SK-N-SH (cell line): ENCODE results near the gene TGM2. TPM values are rescaled to one million over a fixed set of nuclear protein-coding genes. Genes with fewer than 3 reads are reported as not detected.
"Not testable (repeated sequence)": the region's sequence is repeated elsewhere in the genome, so short reads cannot be mapped to it uniquely, and the experiment has no call there.

ENCODE experiments used
- CTCF ChIA-PET: fragments of 300-600, 350-600 bp; formaldehyde crosslinking; extraction: SDS; loops from one replicate; lab custom pipeline; 2021; lab: Yijun Ruan, JAX
- POLR2A ChIA-PET: fragments of 350-600 bp; sonication (Branson Sonifier 250); formaldehyde crosslinking; extraction: SDS; loops from one replicate; lab custom pipeline; 2020; ENCODE audit warnings: antibody characterized with exemption, inconsistent platforms; lab: Yijun Ruan, JAX
- DNase-seq: peaks from one replicate; pipeline ENCODE4 v3.0.0; 2012
- H2AFZ ChIP-seq: fragments of 200-600 bp; sonication (generic); 2 replicates; pipeline ENCODE4 v1.8.1; 2016; ENCODE audit warnings: antibody characterized with exemption, mild to moderate bottlenecking, low read depth
- H3F3A ChIP-seq: fragments of 200-600 bp; sonication (generic); replicated peaks from 2 replicates; pipeline ENCODE3; 2016; ENCODE audit warnings: antibody characterized with exemption, mild to moderate bottlenecking; ENCODE audit not compliant: insufficient read depth
- H3K27ac ChIP-seq, 2 experiments: fragments of 200-500 bp in 1 of 2; fragments of 200-600 bp in 1 of 2; sonication (Bioruptor generic) in 1 of 2; sonication (generic), shearing (Covaris generic) in 1 of 2; 2 replicates each; pipeline versions ENCODE4 v1.5.1 to v1.6.1; 2014 to 2016; ENCODE audit warnings: low read depth in 2 of 2, inconsistent platforms in 1 of 2, low read length in 1 of 2, mild to moderate bottlenecking in 1 of 2, mixed read lengths in 1 of 2
- H3K27me3 ChIP-seq: fragments of 200-600 bp; sonication (generic), shearing (Covaris generic); 2 replicates; pipeline ENCODE4 v1.6.1; 2016; ENCODE audit warnings: mixed run types; ENCODE audit not compliant: insufficient read depth
- H3K36me3 ChIP-seq, 2 experiments: fragments of 200-500 bp in 1 of 2; fragments of 200-600 bp in 1 of 2; sonication (Bioruptor generic) in 1 of 2; sonication (generic) in 1 of 2; replicated peaks in 1 of 2; 2 replicates each; pipeline versions ENCODE3 to v1.5.1; 2014 to 2016; ENCODE audit warnings: low read length in 1 of 2, mild to moderate bottlenecking in 1 of 2; ENCODE audit not compliant: insufficient read depth in 2 of 2, control insufficient read depth in 1 of 2
- H3K4me1 ChIP-seq, 2 experiments: fragments of 200-500 bp in 1 of 2; fragments of 200-600 bp in 1 of 2; sonication (Bioruptor generic) in 1 of 2; sonication (generic), shearing (Covaris generic) in 1 of 2; 2 replicates each; pipeline versions ENCODE4 v1.5.1 to v1.6.1; 2014 to 2016; ENCODE audit warnings: low read depth in 1 of 2, low read length in 1 of 2, mixed run types in 1 of 2; ENCODE audit not compliant: insufficient read depth in 2 of 2, control insufficient read depth in 1 of 2
- H3K4me2 ChIP-seq: fragments of 200-600 bp; sonication (generic), shearing (Covaris generic); 2 replicates; pipeline ENCODE4 v1.6.1; 2017; ENCODE audit warnings: mixed run types
- H3K4me3 ChIP-seq, 2 experiments: fragments of 200-500 bp in 1 of 2; fragments of 200-600 bp in 1 of 2; sonication (Bioruptor generic) in 1 of 2; sonication (generic), shearing (Covaris generic) in 1 of 2; 2 replicates each; pipeline versions ENCODE4 v1.5.1 to v1.8.1; 2014 to 2016; ENCODE audit warnings: low read depth in 2 of 2, inconsistent platforms in 1 of 2, low read length in 1 of 2, mild to moderate bottlenecking in 1 of 2, mixed read lengths in 1 of 2, moderate library complexity in 1 of 2
- H3K79me2 ChIP-seq: fragments of 200-600 bp; sonication (generic); 2 replicates; pipeline ENCODE4 v1.8.1; 2017; ENCODE audit warnings: mild to moderate bottlenecking; ENCODE audit not compliant: insufficient read depth
- H3K9ac ChIP-seq: fragments of 200-600 bp; sonication (generic); 2 replicates; pipeline ENCODE4 v1.6.1; 2017; ENCODE audit warnings: mixed run types
- H3K9me2 ChIP-seq: fragments of 200-600 bp; sonication (generic); 2 replicates; pipeline ENCODE4 v1.6.1; 2017; ENCODE audit warnings: mixed run types
- H3K9me3 ChIP-seq: fragments of 200-600 bp; sonication (generic); 2 replicates; pipeline ENCODE4 v1.6.1; 2017; ENCODE audit warnings: mixed run types, mild to moderate bottlenecking, moderate library complexity
- H4K20me1 ChIP-seq: fragments of 200-600 bp; sonication (generic); 2 replicates; pipeline ENCODE4 v1.6.1; 2017; ENCODE audit warnings: mild to moderate bottlenecking, mixed run types; ENCODE audit not compliant: insufficient read depth
- ELF1 ChIP-seq: IDR thresholded peaks from 2 replicates; pipeline ENCODE4 v1.4.0; 2012
- FOSL2 ChIP-seq: IDR thresholded peaks from 2 replicates; pipeline ENCODE4 v1.4.0; 2012; ENCODE audit warnings: low read depth, mild to moderate bottlenecking, moderate library complexity, borderline replicate concordance
- MXI1 ChIP-seq: IDR thresholded peaks from 2 replicates; pipeline ENCODE4 v1.6.1; 2012; ENCODE audit warnings: mild to moderate bottlenecking, low read depth, low read length, improper control_type of control experiment
- RXRA ChIP-seq: IDR thresholded peaks from 2 replicates; pipeline ENCODE4 v1.4.0; 2012; ENCODE audit warnings: low read depth, mild to moderate bottlenecking, borderline replicate concordance
- SIN3A ChIP-seq: IDR thresholded peaks from 2 replicates; pipeline ENCODE4 v1.6.1; 2012; ENCODE audit warnings: low read depth, mild to moderate bottlenecking, low read length, moderate library complexity, borderline replicate concordance
- TCF12 ChIP-seq: IDR thresholded peaks from 2 replicates; pipeline ENCODE4 v1.4.0; 2012
- WGBS: methylation state at CpG from one replicate; pipeline ENCODE4 v1.1.6; 2017; ENCODE audit warnings: low lambda C conversion rate; 5-methylcytosine and 5-hydroxymethylcytosine counted together
- polyA plus RNA-seq, 3 experiments: library from polyadenylated mRNA; depleted of rRNA; stranded (reverse); fragments of >200 nt; gene quantifications; 2 replicates each; pipeline ENCODE4 v1.2.3, GENCODE V29; 2012
- TF ChIP-seq, protein P1 (sequence below): fragments of 200-600 bp; sonication (generic); IDR thresholded peaks from 2 replicates; pipeline ENCODE4 v1.6.1; 2017; ENCODE audit warnings: antibody characterized with exemption, mild to moderate bottlenecking, moderate library complexity
- TF ChIP-seq, protein P2 (sequence below): IDR thresholded peaks from 2 replicates; pipeline ENCODE4 v1.4.0; 2012; ENCODE audit warnings: low read depth
- TF ChIP-seq, protein P3 (sequence below): fragments of 150-350 bp; IDR thresholded peaks from 2 replicates; pipeline ENCODE4 v1.6.1; 2016; ENCODE audit warnings: mild to moderate bottlenecking, low read depth, low read length

The TGM2 gene
- polyA plus RNA-seq, 1 of the 3 experiments (the other 2 are of a cell fraction): 676 TPM

DNA sequence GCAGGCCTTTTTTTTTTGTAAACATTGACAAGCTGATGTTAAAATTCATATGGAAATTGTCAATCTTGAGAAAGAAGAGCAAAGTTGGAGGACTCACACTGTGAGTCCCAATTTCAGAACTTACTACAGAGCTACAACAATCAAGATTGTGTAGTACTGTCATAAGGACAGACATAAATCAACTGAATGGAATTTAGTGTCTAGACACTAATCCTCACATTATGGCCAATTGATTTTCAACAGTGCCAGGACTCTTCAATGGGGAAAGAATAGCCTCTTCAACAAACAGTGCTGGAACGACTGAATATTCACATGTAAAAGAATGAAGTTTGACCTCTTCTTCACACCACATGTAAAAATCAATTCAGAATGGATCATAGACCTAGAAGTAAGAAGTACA is 60.8 kb downstream of the TGM2 start (continued):
- no peak for TF ChIP-seq RXRA
- TF ChIP-seq, protein P1, sequence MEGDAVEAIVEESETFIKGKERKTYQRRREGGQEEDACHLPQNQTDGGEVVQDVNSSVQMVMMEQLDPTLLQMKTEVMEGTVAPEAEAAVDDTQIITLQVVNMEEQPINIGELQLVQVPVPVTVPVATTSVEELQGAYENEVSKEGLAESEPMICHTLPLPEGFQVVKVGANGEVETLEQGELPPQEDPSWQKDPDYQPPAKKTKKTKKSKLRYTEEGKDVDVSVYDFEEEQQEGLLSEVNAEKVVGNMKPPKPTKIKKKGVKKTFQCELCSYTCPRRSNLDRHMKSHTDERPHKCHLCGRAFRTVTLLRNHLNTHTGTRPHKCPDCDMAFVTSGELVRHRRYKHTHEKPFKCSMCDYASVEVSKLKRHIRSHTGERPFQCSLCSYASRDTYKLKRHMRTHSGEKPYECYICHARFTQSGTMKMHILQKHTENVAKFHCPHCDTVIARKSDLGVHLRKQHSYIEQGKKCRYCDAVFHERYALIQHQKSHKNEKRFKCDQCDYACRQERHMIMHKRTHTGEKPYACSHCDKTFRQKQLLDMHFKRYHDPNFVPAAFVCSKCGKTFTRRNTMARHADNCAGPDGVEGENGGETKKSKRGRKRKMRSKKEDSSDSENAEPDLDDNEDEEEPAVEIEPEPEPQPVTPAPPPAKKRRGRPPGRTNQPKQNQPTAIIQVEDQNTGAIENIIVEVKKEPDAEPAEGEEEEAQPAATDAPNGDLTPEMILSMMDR: no peak
- no peak for TF ChIP-seq ELF1
- no peak for TF ChIP-seq SIN3A

DNA sequence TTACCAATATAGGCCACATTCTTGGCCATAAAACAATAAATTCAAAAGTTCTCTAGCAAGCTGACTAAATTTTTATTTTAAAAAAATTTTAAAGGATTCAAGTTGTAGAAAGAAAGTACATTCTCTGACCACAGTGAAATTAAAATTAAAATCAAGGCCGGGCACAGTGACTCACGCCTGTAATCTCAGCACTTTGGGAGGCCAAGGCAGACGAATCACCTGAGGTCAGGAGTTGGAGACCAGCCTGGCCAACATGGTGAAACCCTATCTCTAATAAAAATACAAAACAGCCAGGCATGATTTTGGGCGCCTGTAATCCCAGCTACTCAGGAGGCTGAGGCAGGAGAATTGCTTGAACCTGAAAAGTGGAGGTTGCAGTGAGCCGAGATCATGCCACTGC is 62.9 kb downstream of the TGM2 start:
- H3K4me3 ChIP-seq, H3K27me3 ChIP-seq, POLR2A ChIA-PET, H3K79me2 ChIP-seq, DNase-seq, H2AFZ ChIP-seq, H4K20me1 ChIP-seq, H3K4me2 ChIP-seq, H3K9ac ChIP-seq, H3K9me3 ChIP-seq, H3K4me1 ChIP-seq, H3K9me2 ChIP-seq, H3K27ac ChIP-seq, H3K36me3 ChIP-seq: not testable (repeated sequence)
- H3F3A ChIP-seq: peaks cover 14% of the 10 kb centered on the region
- TF ChIP-seq FOSL2 (0 out of 2 replicates have a peak, but pooled peaks have one; percentile 9), TCF12 (0 out of 2 replicates have a peak, but pooled peaks have one; percentile 6)
- CTCF ChIA-PET: interaction anchor here (1.0 kb wide), 1 partner anchor 12 kb away, joined by 3 read pairs; no protein-coding TSS in a partner anchor
- WGBS: 58% methylated on average over 5 of the region's 5 CpGs

DNA sequence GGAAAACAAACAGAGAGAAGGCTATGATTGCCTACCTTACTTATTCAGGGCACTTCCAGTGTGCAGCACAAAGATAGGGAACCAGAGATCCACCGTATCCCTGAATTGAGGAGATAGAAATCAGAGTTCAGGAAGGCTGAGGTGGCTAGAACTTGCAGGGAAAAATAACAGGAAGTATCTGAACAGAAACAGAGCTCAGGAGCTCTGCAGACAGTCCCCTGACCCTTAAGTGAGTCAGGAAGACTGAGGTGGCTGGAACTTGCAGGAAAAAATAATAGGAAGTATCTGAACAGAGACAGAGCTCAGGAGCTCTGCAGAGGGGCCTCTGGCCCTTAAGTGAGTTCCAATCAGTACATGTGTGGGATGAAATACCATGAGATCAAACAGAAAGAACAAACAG is 66.1 kb downstream of the TGM2 start:
- Histone ChIP-seq H3K9me3 (peaks cover 6% of the 10 kb centered on the region; the same call in 1 of the 2 replicates), H4K20me1 (no peaks in the 10 kb centered on the region), H3F3A (peaks cover 21% of the 10 kb centered on the region), H3K27ac (no peak overlapping the region), H3K27me3 (no peaks in the 10 kb centered on the region), H3K9me2 (no peaks in the 10 kb centered on the region), H3K4me3 (no peak overlapping the region), H3K4me1 (peaks cover 14 to 16% of the 10 kb centered on the region in 2 experiments), H3K36me3 (no peaks in the 10 kb centered on the region), H3K9ac (no peak overlapping the region), H3K79me2 (no peaks in the 10 kb centered on the region), H3K4me2 (no peak overlapping the region), H2AFZ (no peak overlapping the region)
- WGBS: 74% methylated on average over 1 of the region's 1 CpG
- ChIA-PET POLR2A (no interaction called here), CTCF (interaction anchor here (1.0 kb wide), 1 partner anchor 26 kb away, joined by 3 read pairs; no protein-coding TSS in a partner anchor)
- no peak for DNase-seq
- TF ChIP-seq, protein P2, sequence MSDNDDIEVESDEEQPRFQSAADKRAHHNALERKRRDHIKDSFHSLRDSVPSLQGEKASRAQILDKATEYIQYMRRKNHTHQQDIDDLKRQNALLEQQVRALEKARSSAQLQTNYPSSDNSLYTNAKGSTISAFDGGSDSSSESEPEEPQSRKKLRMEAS: no peak
- no peak for TF ChIP-seq MXI1
- TF ChIP-seq, protein P1: no peak
- TF ChIP-seq, protein P3, sequence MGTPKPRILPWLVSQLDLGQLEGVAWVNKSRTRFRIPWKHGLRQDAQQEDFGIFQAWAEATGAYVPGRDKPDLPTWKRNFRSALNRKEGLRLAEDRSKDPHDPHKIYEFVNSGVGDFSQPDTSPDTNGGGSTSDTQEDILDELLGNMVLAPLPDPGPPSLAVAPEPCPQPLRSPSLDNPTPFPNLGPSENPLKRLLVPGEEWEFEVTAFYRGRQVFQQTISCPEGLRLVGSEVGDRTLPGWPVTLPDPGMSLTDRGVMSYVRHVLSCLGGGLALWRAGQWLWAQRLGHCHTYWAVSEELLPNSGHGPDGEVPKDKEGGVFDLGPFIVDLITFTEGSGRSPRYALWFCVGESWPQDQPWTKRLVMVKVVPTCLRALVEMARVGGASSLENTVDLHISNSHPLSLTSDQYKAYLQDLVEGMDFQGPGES: no peak
- TF ChIP-seq, all 33 proteins: peak for 0
